GM20000 (cell line): ENCODE measurements around the gene BMP6.

ENCODE experiments used
- DNase-seq: peaks from one replicate; pipeline ENCODE4 v3.0.0; 2012; ENCODE audit warnings: low spot score
- CTCF ChIP-seq: IDR thresholded peaks from 2 replicates; pipeline ENCODE4 v1.5.1; 2012; ENCODE audit warnings: mild to moderate bottlenecking, control low read depth; ENCODE audit errors: extremely low read depth, missing control alignments

The BMP6 gene

GRCh38 chr6:7919871-7920270, 194.0 kb downstream of the BMP6 start:
- no peak for DNase-seq
- TF ChIP-seq CTCF = no peak

- TF ChIP-seq CTCF = no peak
- no peak for DNase-seq
Observed at GRCh38 chr6:7920425-7920824, 194.5 kb downstream of the BMP6 start.

- DNase-seq = no peak
- TF ChIP-seq CTCF = no peak
Observed at GRCh38 chr6:7921046-7921445, 195.1 kb downstream of the BMP6 start.

- no peak for TF ChIP-seq CTCF
- DNase-seq = no peak
Observed at GRCh38 chr6:7921632-7922092, 195.8 kb downstream of the BMP6 start.

- no peak for DNase-seq
- no peak for TF ChIP-seq CTCF
Observed at GRCh38 chr6:7922596-7922995, 196.7 kb downstream of the BMP6 start.

GRCh38 chr6:7924867-7925266, 199.0 kb downstream of the BMP6 start:
- DNase-seq = no peak
- TF ChIP-seq CTCF = no peak
